NCI-H128 (cell line): ENCODE results near the gene MINDY3.
"Not testable (repeated sequence)": the region's sequence is repeated elsewhere in the genome, so short reads cannot be mapped to it uniquely, and the experiment has no call there.

Experiments used
- DNase-seq: peaks from one replicate; lab custom pipeline; 2025; ENCODE audit not compliant: unreplicated experiment; lab: John Stamatoyannopoulos, UW

Gene MINDY3

DNA sequence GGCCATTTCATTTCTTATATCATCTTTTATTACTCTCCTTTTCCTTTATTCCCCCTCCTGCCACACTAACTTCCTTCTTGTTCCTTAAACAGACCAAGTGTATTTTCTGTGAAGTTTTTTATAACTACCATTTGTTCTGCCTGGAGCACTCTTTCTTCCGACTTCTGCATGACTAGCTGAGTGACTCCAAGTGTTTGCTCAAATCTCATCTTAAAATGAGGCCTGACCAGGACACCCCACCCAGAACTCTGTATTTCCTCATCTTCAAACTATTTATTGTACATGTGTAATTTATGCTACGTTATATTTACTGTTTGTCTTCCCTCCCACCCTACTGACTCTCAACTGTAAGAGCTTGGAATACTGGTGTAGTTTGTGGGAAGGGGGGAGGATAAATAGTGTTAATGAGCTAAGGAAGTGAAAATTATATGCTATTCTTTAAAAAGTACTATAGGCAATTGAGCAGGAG is 3.2 kb downstream of the MINDY3 start:
- DNase-seq: no peak

DNA sequence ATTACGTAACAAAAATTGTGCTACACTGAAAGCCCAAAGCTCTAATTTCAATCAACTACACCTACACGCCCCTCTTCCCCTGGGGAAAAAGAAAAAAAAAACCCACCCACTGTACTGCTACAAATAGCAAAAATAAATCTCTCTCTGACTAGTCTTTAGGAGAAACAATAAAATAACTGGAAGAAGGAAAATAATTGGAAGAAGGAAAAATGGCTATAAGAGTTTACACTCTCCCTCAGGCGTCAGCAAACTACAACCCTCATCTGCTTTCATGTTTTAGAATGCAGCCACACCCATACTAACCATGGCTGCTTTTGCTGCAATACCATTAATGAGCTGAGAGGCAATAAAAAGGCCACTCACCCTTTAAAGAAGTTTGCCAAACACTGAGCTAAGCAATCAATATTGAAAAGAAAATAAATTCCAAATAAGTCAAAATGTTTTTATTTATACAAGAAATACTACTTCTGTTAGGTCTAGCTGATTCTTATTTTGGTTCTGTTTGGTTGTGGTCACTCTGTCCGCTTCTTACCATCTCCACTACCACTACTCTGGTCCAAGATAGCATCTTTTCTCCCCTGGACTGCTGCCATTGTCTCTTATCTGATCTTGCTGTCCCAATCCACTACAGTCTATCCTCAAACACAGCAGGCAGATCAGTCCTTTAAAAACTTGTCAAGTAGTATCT is 3.8 kb downstream of the MINDY3 start:
- no peak for DNase-seq

DNA sequence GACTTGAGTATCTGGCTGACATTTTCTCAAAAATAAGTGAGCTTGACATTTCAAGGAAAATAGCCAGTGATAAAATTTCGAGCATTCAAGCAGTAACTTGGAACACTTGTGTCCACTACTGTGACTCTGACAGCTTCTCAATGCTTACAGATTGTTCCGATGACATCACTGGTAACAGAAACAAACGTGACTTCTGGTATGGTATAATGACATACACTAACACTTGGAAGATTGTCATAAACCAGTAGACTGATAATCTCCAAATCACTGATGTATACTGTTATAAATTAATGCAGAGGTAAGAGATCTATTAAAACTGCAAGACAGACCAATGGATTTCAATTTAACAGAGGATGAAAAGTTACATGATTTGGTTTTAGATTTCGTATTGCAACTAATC is 6.5 kb downstream of the MINDY3 start:
- no peak for DNase-seq

DNA sequence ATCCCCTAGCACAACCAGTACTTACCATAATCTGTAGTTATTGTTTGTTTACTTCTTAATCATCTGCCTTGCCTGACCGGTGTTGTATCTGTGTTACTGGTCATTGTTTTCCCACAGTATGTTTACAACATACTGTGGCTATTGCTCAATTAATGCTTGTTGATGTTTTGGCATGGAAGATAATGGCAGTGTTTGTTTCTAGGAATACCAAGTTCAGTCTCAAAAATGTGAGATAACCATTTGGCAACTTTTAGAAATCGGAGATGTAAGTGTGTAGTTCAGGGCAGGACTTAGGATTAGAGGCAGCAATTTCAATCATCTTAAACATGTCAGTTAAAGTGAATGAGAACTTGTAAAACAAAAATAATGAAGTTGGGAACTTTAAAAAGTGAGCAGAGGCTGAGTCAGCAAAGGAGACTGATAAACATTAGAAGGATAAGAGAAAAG is 8.2 kb downstream of the MINDY3 start:
- no peak for DNase-seq

DNA sequence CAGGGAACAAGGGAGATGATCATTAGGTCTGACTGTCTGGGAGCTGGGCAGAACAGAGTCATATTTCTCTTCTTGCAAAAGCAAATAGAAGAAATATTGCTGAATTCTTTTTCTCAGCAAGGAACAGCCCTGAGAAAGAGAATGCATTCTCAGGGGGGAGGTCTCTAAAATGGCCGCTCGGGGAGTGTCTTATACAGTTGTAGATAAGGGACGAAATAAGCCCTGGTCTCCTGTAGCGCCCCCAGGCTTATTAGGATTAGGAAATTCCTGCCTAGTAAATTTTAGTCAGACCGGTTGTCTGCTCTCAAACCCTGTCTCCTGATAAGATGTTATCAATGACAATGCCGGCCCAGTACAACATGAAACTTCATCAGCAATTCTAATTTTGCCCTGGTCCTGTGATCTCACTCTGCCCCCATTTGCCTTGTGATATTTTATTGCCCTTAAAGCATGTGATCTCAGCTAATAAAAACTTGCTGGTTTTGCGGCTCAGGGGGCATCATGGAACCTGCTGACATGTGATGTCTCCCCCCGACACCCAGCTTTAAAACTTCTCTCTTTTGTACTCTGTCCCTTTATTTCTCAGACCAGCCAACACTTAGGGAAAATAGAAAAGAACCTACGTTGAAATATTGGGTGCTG is 9.8 kb downstream of the MINDY3 start:
- not testable (repeated sequence) for DNase-seq

DNA sequence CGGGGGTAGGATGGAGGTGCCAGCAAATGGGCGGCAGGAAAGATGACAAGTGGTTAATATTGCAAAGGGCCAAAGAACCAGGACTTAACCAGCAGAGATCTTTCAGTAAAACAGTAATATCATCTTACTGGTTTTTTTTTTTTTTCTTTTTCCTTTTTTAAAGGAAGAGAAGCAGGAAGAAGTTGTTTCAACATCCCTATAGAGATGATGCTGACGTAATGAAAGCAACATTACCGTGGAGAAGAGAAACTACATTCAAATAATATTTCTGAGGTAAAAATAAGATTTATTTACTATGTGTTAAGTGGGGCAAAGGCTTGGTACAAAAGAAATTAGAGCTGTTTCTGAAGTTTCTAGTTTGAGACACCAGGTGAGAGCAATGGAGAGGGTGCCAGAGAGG is 11.0 kb downstream of the MINDY3 start:
- DNase-seq: no peak

DNA sequence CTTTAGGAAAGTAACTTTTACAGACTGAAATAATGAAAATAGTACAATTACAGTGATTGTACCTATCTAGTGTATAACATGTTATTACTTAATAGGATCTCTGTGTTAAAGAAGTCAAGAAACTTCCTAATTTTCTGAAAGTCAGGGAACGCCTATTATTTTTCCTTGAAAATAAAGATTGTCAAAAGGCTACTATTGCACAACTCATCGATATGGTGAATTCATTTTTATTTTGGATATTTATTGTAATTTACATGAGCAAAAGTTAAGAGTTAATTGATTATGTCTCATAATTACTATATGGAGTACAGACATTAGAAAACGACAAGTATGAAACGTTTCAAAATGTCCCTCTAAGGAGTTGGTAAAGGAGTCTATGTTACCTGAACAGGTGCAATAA is 12.8 kb downstream of the MINDY3 start:
- DNase-seq: no peak

DNA sequence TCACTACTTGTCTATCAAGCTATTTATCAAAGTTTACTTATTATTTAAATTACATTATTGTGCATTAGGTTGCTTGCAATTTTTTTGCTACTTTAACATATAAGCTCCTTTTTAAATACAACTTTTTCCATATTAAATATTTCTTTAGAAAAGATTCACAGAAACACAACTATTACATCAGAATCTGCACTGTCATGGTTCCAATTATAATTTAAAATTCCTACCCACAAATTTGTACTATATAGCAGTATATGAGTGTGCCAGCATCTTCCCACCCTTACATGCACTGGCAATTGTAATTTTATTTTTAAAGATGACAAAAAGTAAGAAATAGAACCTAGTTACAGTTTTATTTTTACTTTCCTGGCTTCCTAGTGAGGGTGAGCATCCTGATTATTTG is 15.8 kb downstream of the MINDY3 start:
- DNase-seq: no peak

DNA sequence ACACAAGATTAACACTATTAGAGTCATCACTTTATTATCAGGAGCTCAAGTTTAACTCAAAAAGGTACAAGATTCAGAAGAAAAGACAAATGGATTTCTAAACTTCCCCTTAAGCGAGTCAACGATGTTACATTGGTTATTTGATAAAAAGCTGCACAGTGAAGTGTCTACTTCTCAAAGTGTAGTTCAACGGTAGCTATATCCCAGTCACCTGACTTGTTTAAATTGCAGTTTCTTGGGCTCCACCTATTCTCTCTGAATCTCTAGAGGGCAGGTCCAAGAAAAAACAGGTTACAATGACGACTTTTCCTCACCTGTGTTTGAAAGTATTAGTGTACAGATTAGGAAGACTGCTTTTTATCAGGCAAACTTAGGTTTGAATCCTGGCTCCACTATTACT is 16.6 kb downstream of the MINDY3 start:
- DNase-seq: no peak

DNA sequence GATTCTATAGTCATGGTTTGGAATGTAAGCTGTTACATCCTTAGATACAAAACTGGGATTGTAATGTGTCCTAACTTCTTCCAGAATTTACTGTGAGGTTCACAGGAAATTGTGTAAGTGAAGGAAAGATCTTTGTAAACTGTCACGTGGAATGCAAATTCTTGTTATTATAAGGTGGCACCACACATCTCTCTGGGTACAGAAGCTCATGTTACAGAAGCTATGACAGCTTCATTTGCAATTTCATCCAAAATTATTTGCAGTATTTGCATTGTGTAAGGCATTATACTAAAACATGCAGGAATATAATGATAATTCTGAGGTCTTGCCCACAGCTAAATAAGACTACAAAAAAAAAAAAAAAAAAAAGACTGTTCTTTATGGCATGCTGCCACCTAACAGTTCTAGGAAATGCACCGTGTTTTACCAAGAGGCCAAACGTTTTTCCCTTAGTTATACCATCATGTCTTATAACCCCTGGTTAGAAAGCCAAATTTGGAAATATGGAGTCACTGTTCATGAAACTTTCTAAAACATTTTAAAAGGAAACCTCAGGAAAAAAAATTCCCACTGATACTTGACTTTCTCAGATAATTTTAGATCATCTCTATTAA is 17.6 kb downstream of the MINDY3 start:
- DNase-seq: no peak

DNA sequence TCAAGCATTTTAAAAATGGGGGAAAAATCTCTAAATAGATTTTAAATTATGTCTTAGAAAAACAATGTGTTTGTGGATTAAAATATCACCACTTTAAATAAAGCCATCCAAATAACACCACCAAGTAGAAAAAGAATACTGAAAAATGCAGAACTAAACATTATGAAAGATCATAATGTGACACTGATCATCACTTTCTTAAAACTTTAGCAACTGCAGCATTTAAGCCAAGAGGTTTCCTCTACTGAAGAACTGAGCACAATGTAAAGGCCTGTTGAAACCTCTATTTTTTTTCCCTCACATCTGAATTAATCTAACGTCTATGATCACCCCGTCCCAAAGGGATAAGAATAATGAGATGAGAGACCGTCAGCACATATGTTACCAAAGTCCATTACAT is 18.6 kb downstream of the MINDY3 start:
- DNase-seq: no peak

DNA sequence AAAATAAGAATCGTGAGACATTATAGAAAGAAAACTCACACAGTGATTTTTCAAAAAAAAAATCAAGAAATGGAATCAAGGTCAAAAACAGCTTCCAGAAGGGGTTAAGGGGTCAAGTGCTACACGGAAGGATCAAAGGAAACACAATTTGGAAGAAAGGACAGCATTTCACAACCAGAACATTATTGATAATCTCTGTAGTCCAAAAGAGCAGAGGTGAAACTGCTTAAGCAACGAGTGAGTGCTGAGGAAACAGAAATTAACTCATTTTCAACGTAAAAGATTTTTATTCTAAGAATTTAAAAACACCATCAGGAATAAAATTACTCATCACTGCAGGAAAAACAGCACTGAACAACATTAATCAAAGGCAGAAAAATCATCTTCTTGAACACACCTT is 23.5 kb downstream of the MINDY3 start:
- no peak for DNase-seq

DNA sequence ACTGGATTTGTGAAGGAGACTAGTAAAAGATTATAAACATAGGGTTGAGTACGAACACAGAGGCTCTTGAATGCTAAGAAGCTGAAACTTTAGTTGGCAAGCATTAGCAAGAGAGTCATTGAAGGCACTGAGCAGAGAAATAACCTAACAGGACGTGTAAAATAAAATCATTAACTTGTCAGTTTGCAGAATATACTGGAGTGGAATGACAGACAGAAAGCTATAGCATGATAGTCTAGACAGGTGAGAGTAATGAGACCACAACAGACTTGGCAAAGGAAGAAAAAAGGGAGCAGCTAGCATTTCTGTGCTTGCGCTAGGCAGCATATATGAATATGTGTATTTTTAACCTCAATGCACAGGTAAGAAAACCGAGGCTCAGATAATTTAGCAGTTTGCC is 30.8 kb downstream of the MINDY3 start:
- DNase-seq: no peak

DNA sequence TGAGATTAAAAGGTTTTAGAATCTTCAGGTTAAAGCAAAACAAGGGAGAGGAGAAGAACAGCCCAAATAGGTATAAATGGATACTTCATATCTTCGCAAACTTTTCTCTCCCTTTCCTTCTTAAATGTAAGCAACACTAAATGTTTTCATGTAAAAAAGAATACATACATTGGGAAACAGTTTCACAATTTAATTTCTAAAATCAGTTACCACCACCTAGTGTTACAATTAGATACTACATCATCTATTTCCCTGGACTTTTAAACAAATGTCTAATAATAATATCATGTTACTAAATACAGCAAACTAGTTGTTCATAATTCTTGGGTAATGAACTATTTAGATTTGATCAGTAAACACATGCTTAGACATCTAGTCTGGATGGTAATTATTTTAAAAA is 35.8 kb downstream of the MINDY3 start:
- no peak for DNase-seq

DNA sequence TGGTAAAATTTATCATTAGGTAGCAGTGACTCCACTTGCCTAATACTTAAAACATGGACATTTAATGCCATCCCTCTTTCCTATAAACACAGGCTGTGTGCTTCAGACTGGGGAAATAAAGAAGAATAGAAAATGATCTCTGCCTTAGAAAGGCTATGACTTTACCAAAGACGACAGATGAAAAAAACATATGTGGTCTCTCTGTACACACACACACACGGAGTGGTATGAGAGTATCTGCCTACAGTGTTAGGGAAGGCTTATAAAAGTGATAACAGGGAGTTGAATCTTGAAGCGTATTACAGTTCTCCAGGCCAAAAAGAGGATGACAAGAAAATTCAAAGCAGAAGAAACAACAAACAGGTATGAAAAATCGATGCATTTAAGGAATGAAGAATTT is 38.2 kb downstream of the MINDY3 start:
- no peak for DNase-seq

DNA sequence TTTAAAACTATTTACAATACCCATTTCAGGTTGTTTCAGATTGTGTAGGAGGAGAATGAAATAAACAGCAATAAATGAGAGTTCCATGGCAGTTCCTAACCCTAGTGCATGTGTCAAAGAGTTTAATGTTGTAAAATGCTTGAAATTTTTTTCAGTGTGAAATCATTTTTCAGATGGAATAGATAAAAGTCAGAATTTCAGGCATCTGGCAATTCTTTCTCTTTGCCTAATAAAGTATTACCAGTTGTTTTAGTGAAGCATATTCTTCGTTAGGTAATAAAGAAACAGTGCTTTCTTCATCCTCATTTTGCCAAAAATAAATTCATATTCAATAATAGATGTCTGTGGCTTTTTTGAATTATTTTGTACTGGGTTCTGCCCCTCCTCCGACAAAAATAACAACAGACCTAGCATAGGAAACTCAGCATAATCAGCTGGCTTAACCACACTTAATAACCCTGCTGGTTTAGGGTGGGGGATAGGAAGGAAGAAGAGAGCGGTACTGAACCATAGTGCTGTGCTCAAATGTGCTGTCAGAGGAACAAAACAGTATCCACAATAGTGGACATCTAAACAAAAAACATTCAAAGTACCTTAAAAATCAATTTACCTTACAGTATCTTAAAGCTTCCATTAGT is 39.1 kb downstream of the MINDY3 start:
- no peak for DNase-seq

DNA sequence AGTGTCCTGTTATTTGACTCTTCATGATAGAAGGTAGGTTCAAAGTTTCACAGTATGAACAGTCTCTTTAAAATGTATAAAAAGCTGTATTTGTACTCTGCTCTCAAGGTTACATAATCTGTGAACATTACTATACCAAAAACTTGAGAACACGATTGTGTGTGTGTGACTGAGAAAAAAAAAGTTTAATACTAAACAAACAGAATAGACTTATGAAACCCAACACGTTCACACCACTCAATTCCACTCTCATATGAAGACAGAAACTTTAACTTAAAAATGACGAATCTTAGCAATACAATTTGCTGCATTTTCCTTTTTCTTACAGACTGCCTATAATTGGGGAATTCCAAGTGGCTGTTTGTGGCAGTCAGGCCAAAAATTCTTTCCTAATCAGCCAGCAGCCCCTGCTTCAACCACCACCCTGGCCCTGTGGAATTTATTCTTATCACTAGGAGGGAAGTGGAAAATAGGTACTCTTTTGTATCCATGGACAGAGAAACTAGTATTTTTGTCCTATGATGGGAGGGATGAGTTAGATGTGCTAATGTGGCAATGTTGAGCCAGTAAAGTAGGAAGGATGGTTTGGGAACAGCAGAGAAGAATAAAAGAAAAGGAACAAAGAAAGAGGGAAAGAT is 42.8 kb downstream of the MINDY3 start:
- DNase-seq: no peak

DNA sequence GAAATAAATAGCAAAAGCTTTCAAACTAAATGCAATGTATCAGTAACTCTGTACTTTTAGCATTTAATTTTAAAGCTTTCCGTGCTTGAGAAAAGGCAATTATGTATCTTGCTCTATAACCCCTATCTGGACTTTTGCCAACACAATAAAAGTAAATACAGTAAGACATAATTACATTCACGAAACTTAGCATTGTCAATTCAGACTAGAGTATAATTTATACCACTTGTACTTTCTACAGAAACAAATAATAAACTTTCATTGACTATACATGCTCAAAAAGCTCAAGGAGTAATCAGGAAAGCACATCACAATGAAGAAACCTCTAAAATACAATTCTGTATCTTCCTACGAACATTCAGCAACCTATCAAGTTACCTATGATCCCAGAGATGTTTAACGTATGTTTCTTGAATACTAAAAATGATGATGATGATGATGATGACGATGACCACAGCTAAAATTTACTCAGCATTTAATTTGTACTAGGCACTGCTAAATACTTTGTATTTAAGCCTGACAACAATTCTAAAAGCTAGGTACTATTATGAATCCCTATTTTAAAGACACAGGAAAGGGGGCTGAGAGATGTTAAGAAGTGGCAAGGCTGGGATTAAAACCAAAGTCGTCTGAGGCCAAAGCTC is 44.9 kb downstream of the MINDY3 start:
- DNase-seq: peak; percentile 3

DNA sequence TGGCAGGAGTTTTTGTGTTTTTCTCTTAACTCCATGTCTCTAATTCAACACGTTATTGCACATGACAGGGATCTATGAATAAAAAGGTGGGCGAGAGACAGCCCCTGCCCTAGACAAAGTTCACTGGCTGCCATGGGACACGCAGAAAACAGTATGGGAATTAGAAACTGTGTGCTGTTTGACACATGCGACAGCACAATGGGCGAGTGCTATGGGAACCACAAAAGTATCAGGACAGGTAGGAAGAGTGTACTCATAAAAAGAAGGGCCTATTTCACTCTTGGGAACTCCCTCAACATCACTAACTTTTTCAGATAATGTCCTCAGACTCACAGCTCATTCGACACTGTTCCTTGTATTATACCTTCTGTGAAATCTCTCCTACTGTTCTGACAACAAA is 45.7 kb downstream of the MINDY3 start:
- DNase-seq: no peak

DNA sequence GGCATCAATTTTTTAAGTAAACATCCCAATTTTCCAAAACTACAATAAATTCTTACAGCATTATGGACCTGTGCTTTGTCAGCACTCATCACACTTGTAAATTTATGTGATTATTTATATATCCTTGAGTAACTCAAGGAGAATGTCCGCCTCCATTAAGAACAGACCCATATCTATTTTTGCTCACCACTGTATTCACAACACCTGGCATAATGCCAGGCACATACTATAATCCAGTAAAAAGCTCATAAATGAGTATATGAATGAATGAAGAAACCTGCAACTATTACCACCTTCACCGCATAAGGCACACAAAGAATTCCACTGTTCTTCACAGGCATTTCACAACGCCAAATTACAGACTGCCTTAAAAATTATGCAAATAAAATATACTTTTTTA is 46.9 kb downstream of the MINDY3 start:
- DNase-seq: no peak

DNA sequence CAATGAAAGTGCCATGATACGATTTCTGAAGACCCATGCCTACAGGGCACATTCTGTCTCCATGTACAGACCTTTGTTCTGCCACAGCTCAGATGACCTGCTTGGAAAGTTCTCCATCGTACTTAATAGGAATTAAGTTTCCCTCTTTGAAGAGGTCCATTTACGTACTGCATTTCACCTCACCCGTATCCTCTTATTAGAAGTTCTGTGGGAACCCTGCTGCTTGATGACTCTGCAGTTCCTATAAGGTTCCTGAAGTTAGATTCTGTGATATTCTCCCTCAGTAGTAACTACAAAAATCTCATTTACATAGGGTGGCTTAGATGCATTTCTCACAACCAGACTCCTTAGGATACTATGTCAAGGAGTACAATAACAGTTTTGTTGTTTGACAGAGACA is 50.9 kb downstream of the MINDY3 start:
- DNase-seq: no peak
